Activated naive CD4-positive, alpha-beta T cell treated with anti-CD3 and anti-CD28 coated beads, Interleukin-2, amount 10 ng/mL, durations not matched to agents 7 days and 5 days (primary cell): ENCODE data around the gene NUMB.
"Not testable (repeated sequence)": the region's sequence is repeated elsewhere in the genome, so short reads cannot be mapped to it uniquely, and the experiment has no call there.

Experiments used
- CTCF ChIA-PET: fragments of 350-600 bp; sonication (Branson Sonifier 250); formaldehyde crosslinking; loops from one replicate; lab custom pipeline; 2021; ENCODE audit warnings: antibody characterized with exemption; lab: Charles Lee
- DNase-seq: peaks from one replicate; pipeline ENCODE4 v3.0.0-alpha.2; 2020
- H3K27ac Mint-ChIP-seq: one replicate; pipeline ENCODE4 v1.8.0; 2021; ENCODE audit warnings: mild to moderate bottlenecking, moderate library complexity, mixed read lengths
- H3K27me3 Mint-ChIP-seq: one replicate; pipeline ENCODE4 v1.8.0; 2021; ENCODE audit warnings: mild to moderate bottlenecking, mixed read lengths
- H3K36me3 Mint-ChIP-seq: one replicate; pipeline ENCODE4 v1.8.0; 2021; ENCODE audit warnings: mixed read lengths
- H3K4me1 Mint-ChIP-seq: one replicate; pipeline ENCODE4 v1.8.0; 2021; ENCODE audit warnings: mixed read lengths
- H3K4me3 Mint-ChIP-seq: one replicate; pipeline ENCODE4 v1.8.0; 2021; ENCODE audit warnings: mild to moderate bottlenecking, moderate library complexity, mixed read lengths
- H3K9me3 Mint-ChIP-seq: one replicate; pipeline ENCODE4 v1.8.0; 2021; ENCODE audit warnings: mixed read lengths

The NUMB gene

DNA sequence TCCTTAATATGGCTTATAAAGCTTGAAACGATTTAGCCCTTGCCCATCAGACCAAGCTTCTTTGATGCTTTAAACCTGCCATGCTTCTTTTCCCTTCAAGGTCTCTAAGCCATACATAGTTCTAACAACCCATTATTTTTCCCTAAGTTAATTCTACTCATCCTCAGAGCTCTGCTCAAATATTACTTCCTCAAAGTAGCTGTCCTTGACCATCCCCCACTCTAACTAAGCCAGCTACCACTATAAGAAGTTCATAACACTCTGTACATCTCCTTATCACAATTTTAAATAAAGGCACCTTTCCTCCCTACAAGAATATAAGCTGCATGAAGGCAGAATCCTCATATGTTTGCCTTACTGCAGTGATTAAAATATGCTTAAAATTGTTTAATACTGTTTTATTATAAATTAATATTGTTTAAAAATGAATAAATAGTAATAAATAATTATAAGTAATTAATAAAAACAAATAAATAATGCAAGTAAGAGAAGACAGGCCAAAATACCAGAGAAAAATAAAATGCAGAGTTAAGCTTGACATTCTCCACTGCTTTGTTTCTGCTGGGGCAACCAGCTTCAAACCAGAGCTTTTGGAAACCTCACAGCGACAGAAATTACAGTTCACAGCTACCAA lies 76.8 kb downstream of the NUMB start:
- H3K4me3 Mint-ChIP-seq: no peak overlapping the region
- peaks cover 9% of the 10 kb centered on the region for H3K9me3 Mint-ChIP-seq
- no peak overlapping the region for H3K27ac Mint-ChIP-seq
- H3K4me1 Mint-ChIP-seq: no peaks in the 10 kb centered on the region
- CTCF ChIA-PET: interaction anchor here (0.6 kb wide), 1 partner anchor 89 kb away, joined by 3 read pairs; no protein-coding TSS in a partner anchor
- no peak for DNase-seq
- H3K27me3 Mint-ChIP-seq: no peaks in the 10 kb centered on the region
- peaks cover 6% of the 10 kb centered on the region for H3K36me3 Mint-ChIP-seq

DNA sequence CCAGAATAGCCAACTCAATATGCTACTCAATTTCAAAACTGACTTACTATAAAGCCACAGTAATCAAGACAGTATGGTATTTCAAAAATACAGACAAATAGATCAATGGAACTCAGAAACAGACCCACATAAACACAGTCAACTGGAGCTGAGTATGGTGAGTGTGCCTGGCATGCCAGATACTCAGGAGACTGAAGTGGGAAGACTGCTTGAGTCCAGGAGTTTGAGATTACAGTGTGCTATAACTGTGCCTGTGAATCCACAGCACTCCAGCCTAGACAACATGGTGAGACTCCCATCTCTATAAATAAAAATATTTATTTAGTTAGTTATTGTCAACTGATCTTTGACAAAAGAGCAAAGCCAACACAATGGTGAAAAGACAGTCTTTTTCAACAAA lies 81.8 kb downstream of the NUMB start:
- H3K4me1 Mint-ChIP-seq: no peaks in the 10 kb centered on the region
- H3K9me3 Mint-ChIP-seq: no peaks in the 10 kb centered on the region
- H3K4me3 Mint-ChIP-seq: no peak overlapping the region
- DNase-seq: no peak
- H3K36me3 Mint-ChIP-seq: no peaks in the 10 kb centered on the region
- no peak overlapping the region for H3K27ac Mint-ChIP-seq
- CTCF ChIA-PET: no interaction called here
- no peaks in the 10 kb centered on the region for H3K27me3 Mint-ChIP-seq

GRCh38 chr14:73375861-73376260 lies 82.5 kb downstream of the NUMB start:
- no peak for DNase-seq
- CTCF ChIA-PET: interaction anchor here (1.5 kb wide), 1 partner anchor 97 kb away, joined by 3 read pairs; no protein-coding TSS in a partner anchor
- Mint-ChIP-seq H3K4me1 (no peaks in the 10 kb centered on the region), H3K9me3 (no peaks in the 10 kb centered on the region), H3K27me3 (no peaks in the 10 kb centered on the region), H3K27ac (no peak overlapping the region), H3K36me3 (no peaks in the 10 kb centered on the region), H3K4me3 (no peak overlapping the region)

DNA sequence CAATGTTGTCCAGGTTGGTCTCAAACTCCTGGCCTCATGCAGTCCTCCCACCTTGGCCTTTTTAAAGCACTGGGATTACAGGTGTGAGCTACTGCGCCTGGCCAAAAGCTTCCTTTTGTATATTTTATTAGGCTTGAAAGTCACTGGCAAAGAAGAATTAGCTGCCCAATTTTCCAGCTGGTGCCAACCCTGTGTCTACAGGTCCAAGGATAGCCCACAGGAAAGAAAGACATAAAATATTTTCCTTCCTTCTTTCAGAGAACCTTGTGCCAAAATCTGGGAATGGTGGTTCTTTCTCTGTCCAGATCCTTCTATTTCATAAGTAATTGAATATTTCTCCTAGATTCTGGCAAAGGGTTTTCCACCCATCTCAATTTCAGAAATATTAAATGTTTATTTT lies 84.1 kb downstream of the NUMB start:
- Mint-ChIP-seq H3K27me3 (no peaks in the 10 kb centered on the region), H3K27ac (no peak overlapping the region), H3K9me3 (no peaks in the 10 kb centered on the region), H3K4me3 (no peak overlapping the region), H3K4me1 (no peaks in the 10 kb centered on the region), H3K36me3 (no peaks in the 10 kb centered on the region)
- DNase-seq: no peak
- CTCF ChIA-PET: interaction anchor here (1.5 kb wide), 1 partner anchor 98 kb away, joined by 3 read pairs; no protein-coding TSS in a partner anchor

GRCh38 chr14:73372529-73372928 lies 85.8 kb downstream of the NUMB start:
- CTCF ChIA-PET: no interaction called here
- no peaks in the 10 kb centered on the region for H3K9me3 Mint-ChIP-seq

GRCh38 chr14:73370561-73370960 lies 87.8 kb downstream of the NUMB start:
- no peak for DNase-seq
- Mint-ChIP-seq H3K4me1 (no peaks in the 10 kb centered on the region), H3K27me3 (no peaks in the 10 kb centered on the region), H3K27ac (no peak overlapping the region), H3K36me3 (no peaks in the 10 kb centered on the region), H3K9me3 (no peaks in the 10 kb centered on the region), H3K4me3 (no peak overlapping the region)
- CTCF ChIA-PET: no interaction called here

More at GRCh38 chr14:73372529-73372928, 85.8 kb downstream of the NUMB start:
- Mint-ChIP-seq H3K27me3 (no peaks in the 10 kb centered on the region), H3K4me1 (no peaks in the 10 kb centered on the region), H3K36me3 (no peaks in the 10 kb centered on the region), H3K27ac (no peak overlapping the region), H3K4me3 (no peak overlapping the region)
- no peak for DNase-seq

GRCh38 chr14:73369428-73369827 lies 88.9 kb downstream of the NUMB start:
- H3K4me1 Mint-ChIP-seq: no peaks in the 10 kb centered on the region
- CTCF ChIA-PET: no interaction called here
- no peak overlapping the region for H3K4me3 Mint-ChIP-seq
- no peak for DNase-seq
- no peaks in the 10 kb centered on the region for H3K9me3 Mint-ChIP-seq
- no peak overlapping the region for H3K27ac Mint-ChIP-seq
- H3K27me3 Mint-ChIP-seq: no peaks in the 10 kb centered on the region
- H3K36me3 Mint-ChIP-seq: no peaks in the 10 kb centered on the region

GRCh38 chr14:73368616-73369015 lies 89.7 kb downstream of the NUMB start:
- CTCF ChIA-PET: no interaction called here
- H3K36me3 Mint-ChIP-seq: peaks cover 3% of the 10 kb centered on the region
- no peak overlapping the region for H3K4me3 Mint-ChIP-seq
- no peaks in the 10 kb centered on the region for H3K4me1 Mint-ChIP-seq
- H3K27me3 Mint-ChIP-seq: no peaks in the 10 kb centered on the region
- H3K27ac Mint-ChIP-seq: no peak overlapping the region
- no peak for DNase-seq
- no peaks in the 10 kb centered on the region for H3K9me3 Mint-ChIP-seq

GRCh38 chr14:73365727-73366126 lies 92.6 kb downstream of the NUMB start:
- no peak overlapping the region for H3K27ac Mint-ChIP-seq
- H3K9me3 Mint-ChIP-seq: no peaks in the 10 kb centered on the region
- DNase-seq: no peak
- H3K4me3 Mint-ChIP-seq: no peak overlapping the region
- H3K4me1 Mint-ChIP-seq: no peaks in the 10 kb centered on the region
- no peaks in the 10 kb centered on the region for H3K27me3 Mint-ChIP-seq
- CTCF ChIA-PET: no interaction called here
- peaks cover 3% of the 10 kb centered on the region for H3K36me3 Mint-ChIP-seq

- Mint-ChIP-seq H3K9me3 (no peaks in the 10 kb centered on the region), H3K36me3 (peaks cover 3% of the 10 kb centered on the region), H3K27me3 (no peaks in the 10 kb centered on the region), H3K27ac (no peak overlapping the region), H3K4me1 (no peaks in the 10 kb centered on the region), H3K4me3 (no peak overlapping the region)
- no peak for DNase-seq
- CTCF ChIA-PET: no interaction called here
Observed at GRCh38 chr14:73364559-73364958, 93.8 kb downstream of the NUMB start.

GRCh38 chr14:73359445-73359844 lies 98.9 kb downstream of the NUMB start:
- Mint-ChIP-seq H3K9me3 (no peaks in the 10 kb centered on the region), H3K4me1 (no peaks in the 10 kb centered on the region), H3K27me3 (no peaks in the 10 kb centered on the region), H3K4me3 (no peak overlapping the region), H3K27ac (no peak overlapping the region), H3K36me3 (peaks cover 5% of the 10 kb centered on the region)
- DNase-seq: no peak
- CTCF ChIA-PET: no interaction called here

- H3K4me1 Mint-ChIP-seq: no peaks in the 10 kb centered on the region
- H3K27ac Mint-ChIP-seq: no peak overlapping the region
- H3K36me3 Mint-ChIP-seq: peaks cover 3% of the 10 kb centered on the region
- CTCF ChIA-PET: interaction anchor here (0.6 kb wide), 1 partner anchor 65 kb away, joined by 4 read pairs; no protein-coding TSS in a partner anchor
- no peak overlapping the region for H3K4me3 Mint-ChIP-seq
- H3K9me3 Mint-ChIP-seq: no peaks in the 10 kb centered on the region
- no peaks in the 10 kb centered on the region for H3K27me3 Mint-ChIP-seq
- no peak for DNase-seq
Observed at GRCh38 chr14:73358187-73358586, 100.2 kb downstream of the NUMB start.

DNA sequence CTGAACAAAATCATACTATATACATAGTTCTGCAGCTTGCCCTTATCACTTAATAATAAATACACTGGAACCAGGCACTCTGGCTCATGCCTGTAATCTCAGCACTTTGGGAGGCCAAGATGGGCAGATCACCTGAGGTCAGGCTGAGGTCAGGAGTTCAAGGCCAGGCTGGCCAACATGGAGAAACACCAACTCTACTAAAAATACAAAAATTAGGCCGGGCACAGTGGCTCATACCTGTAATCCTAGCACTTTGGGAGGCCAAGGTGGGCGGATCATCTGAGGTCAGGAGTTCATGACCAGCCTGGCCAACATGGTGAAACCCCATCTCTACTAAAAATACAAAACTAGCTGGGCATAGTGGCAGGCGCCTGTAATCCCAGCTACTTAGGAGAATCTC lies 109.3 kb downstream of the NUMB start:
- H3K36me3 Mint-ChIP-seq, CTCF ChIA-PET, H3K4me1 Mint-ChIP-seq, H3K27ac Mint-ChIP-seq, H3K9me3 Mint-ChIP-seq, H3K27me3 Mint-ChIP-seq, DNase-seq, H3K4me3 Mint-ChIP-seq: not testable (repeated sequence)

DNA sequence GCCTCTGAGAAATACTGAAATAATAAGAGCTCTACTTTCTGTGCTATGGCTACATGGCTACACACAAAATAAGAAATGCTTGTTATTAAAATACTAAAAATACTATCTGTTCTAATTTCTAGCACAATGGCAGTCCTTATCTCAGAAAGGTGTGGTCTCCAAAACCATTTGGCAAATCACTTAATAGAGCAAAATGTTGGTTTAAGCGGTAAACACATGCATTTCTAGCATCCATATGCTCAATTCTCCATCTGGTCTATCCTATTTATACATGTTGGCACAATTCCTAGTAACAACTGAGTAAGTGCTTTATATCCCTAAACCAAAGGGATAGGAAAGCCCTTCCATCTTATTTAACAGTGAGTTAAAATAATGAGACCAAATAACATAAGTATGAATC lies 114.0 kb downstream of the NUMB start:
- Mint-ChIP-seq H3K4me3 (no peak overlapping the region), H3K9me3 (no peaks in the 10 kb centered on the region), H3K27ac (no peak overlapping the region), H3K27me3 (no peaks in the 10 kb centered on the region), H3K4me1 (no peaks in the 10 kb centered on the region), H3K36me3 (no peaks in the 10 kb centered on the region)
- CTCF ChIA-PET: no interaction called here
- DNase-seq: no peak

DNA sequence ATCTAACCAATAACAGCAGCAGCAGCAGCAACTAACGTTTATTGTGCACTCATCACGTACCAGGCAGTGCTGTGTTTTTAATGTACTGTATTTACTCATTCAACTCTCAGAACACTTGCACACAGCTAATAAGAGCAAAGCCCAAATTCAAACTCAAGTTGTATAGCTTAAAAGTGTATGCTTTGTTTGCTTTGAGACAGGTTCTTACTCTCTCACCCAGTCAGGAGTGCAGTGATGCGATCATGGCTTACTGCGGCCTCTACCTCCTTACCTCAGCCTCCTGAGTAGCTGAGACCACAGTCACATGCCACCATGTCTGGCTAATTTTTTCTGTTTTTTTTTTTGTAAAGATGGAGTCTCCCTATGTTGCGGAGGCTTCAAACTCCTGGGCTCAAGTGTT lies 115.7 kb downstream of the NUMB start:
- DNase-seq: no peak
- Mint-ChIP-seq H3K4me3 (no peak overlapping the region), H3K27ac (no peak overlapping the region), H3K36me3 (no peaks in the 10 kb centered on the region), H3K4me1 (peaks cover 4% of the 10 kb centered on the region), H3K27me3 (no peaks in the 10 kb centered on the region), H3K9me3 (no peaks in the 10 kb centered on the region)
- CTCF ChIA-PET: no interaction called here
